Sigmoid colon (tissue), 4 donors: ENCODE results near the gene HNRNPH1.

Experiments
- EP300 ChIP-seq, 4 donors: sonication (generic); formaldehyde crosslinking; IDR thresholded peaks; one replicate each; pipeline ENCODE4 v1.6.1; 2017; ENCODE audit warnings: antibody characterized with exemption in 4 of 4
- POLR2AphosphoS5 ChIP-seq, 4 donors: sonication (generic); formaldehyde crosslinking; IDR thresholded peaks; one replicate each; pipeline ENCODE4 v1.6.1; 2017; ENCODE audit warnings: antibody characterized with exemption in 4 of 4
- TF ChIP-seq, protein P1 (sequence below), 4 experiments: fragments of 450-650 bp in 3 of 4; fragments of 200-600 bp in 1 of 4; IDR thresholded peaks; one replicate each; pipeline ENCODE4 v1.5.1; 2016 to 2019; ENCODE audit warnings: antibody characterized with exemption in 4 of 4, mild to moderate bottlenecking in 3 of 4, moderate library complexity in 2 of 4

GRCh38 chr5:179624841-179625271, 1.4 kb upstream of the HNRNPH1 start:
- TF ChIP-seq EP300 (IDR thresholded peaks at IDR 0.05): no peak
- TF ChIP-seq POLR2AphosphoS5 (IDR thresholded peaks at IDR 0.05): no peak
- TF ChIP-seq, protein P1, sequence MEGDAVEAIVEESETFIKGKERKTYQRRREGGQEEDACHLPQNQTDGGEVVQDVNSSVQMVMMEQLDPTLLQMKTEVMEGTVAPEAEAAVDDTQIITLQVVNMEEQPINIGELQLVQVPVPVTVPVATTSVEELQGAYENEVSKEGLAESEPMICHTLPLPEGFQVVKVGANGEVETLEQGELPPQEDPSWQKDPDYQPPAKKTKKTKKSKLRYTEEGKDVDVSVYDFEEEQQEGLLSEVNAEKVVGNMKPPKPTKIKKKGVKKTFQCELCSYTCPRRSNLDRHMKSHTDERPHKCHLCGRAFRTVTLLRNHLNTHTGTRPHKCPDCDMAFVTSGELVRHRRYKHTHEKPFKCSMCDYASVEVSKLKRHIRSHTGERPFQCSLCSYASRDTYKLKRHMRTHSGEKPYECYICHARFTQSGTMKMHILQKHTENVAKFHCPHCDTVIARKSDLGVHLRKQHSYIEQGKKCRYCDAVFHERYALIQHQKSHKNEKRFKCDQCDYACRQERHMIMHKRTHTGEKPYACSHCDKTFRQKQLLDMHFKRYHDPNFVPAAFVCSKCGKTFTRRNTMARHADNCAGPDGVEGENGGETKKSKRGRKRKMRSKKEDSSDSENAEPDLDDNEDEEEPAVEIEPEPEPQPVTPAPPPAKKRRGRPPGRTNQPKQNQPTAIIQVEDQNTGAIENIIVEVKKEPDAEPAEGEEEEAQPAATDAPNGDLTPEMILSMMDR (IDR thresholded peaks at IDR 0.05): no peak
